Fibroblast of skin of right quadriceps (primary cell): ENCODE data around the gene PIGR.

Experiments used
- DNase-seq: peaks from one replicate; pipeline ENCODE4 v3.0.0-alpha.2; 2013

The PIGR gene

GRCh38 chr1:206960676-206961386 is 14.6 kb upstream of the PIGR start:
- DNase-seq: no peak

- DNase-seq: no peak
Measured at GRCh38 chr1:206958144-206958543, 11.9 kb upstream of the PIGR start.

GRCh38 chr1:206957639-206958038 is 11.4 kb upstream of the PIGR start:
- DNase-seq: no peak

GRCh38 chr1:206955476-206956451 is 9.5 kb upstream of the PIGR start:
- DNase-seq: peak; percentile 66

- DNase-seq: no peak
Measured at GRCh38 chr1:206954459-206955342, 8.4 kb upstream of the PIGR start.

GRCh38 chr1:206953626-206954025 is 7.4 kb upstream of the PIGR start:
- DNase-seq: no peak

GRCh38 chr1:206953126-206953525 is 6.9 kb upstream of the PIGR start:
- no peak for DNase-seq

GRCh38 chr1:206952171-206952570 is 5.9 kb upstream of the PIGR start:
- DNase-seq: no peak

- no peak for DNase-seq
Measured at GRCh38 chr1:206951318-206952100, 5.2 kb upstream of the PIGR start.

- DNase-seq: no peak
Measured at GRCh38 chr1:206949641-206950040, 3.4 kb upstream of the PIGR start.

GRCh38 chr1:206949208-206949607 is 2.9 kb upstream of the PIGR start:
- DNase-seq: no peak

GRCh38 chr1:206947255-206947654 is 989 bp upstream of the PIGR start:
- DNase-seq: no peak

- DNase-seq: no peak
Measured at GRCh38 chr1:206945779-206946178, 487 bp downstream of the PIGR start.

- DNase-seq: no peak
Measured at GRCh38 chr1:206944703-206945102, 1.6 kb downstream of the PIGR start.

GRCh38 chr1:206941766-206942418 is 4.4 kb downstream of the PIGR start:
- no peak for DNase-seq

GRCh38 chr1:206940588-206940936 is 5.7 kb downstream of the PIGR start:
- no peak for DNase-seq

- DNase-seq: no peak
Measured at GRCh38 chr1:206939841-206940587, 6.3 kb downstream of the PIGR start.

GRCh38 chr1:206939131-206939530 is 7.1 kb downstream of the PIGR start:
- DNase-seq: no peak

- no peak for DNase-seq
Measured at GRCh38 chr1:206937425-206937824, 8.8 kb downstream of the PIGR start.

- DNase-seq: peak; percentile 15
Measured at GRCh38 chr1:206935491-206936067, 10.7 kb downstream of the PIGR start.
